ENCODE results near the gene NTSR1. TPM values are rescaled to one million over a fixed set of nuclear protein-coding genes. Genes with fewer than 3 reads are reported as not detected.

The NTSR1 gene
- total RNA-seq, 1 experiment from 2014 or later = 0.16 TPM

- no peak for TF ChIP-seq CTCF (IDR thresholded peaks at IDR 0.05; ENCODE audit: insufficient read depth in 1 of 2, low read depth in 1 of 2, low read length in 1 of 2, severe bottlenecking in 1 of 2, unreplicated experiment in 1 of 2)
- DNase-seq = no peak
- no TSS peak for BruUV-seq (replicated peaks)
These were observed 74.2 kb downstream of the NTSR1 start for GRCh38 chr20:62782893-62783278.

DNA sequence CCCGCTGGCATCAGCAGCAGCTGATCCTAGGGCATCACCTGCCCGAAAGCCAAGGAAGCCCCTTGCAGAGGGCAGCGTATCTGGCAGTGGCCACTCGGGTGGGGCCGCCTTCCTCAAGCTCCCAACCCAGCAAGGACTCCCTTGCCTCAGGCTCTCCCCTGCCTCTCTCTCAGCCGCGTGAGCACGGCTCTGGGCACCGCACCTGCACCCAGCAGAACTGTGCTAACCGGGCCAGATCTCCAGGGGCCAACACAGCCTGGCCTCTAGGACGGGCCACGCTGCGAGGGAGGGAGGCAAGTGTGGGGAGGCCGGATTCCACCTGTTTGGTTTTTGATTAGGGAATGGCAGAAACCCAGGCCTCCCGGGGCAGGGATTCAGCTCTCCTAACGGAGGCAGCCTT is 75.9 kb downstream of the NTSR1 start:
- Mint-ChIP-seq H3K27me3 (ENCODE audit: insufficient read depth, unreplicated experiment) (no peaks in the 10 kb centered on the region), H3K4me3 (ENCODE audit: unreplicated experiment) (no peak overlapping the region), H3K9me3 (ENCODE audit: unreplicated experiment) (no peaks in the 10 kb centered on the region), H3K27ac (ENCODE audit: unreplicated experiment) (no peak overlapping the region), H3K4me1 (ENCODE audit: low read depth, unreplicated experiment) (no peaks in the 10 kb centered on the region), H3K36me3 (ENCODE audit: insufficient read depth, unreplicated experiment) (no peaks in the 10 kb centered on the region)
- H3K4me3 ChIP-seq (ENCODE audit: low read depth, low read length) = no peak overlapping the region
- intact Hi-C loops (cut with micrococcal nuclease; ENCODE audit: unreplicated experiment) = no loop called here
- CTCF ChIA-PET = interaction anchor here (1.2 kb wide), 1 partner anchor 10 kb away, joined by 4 read pairs; no protein-coding TSS in a partner anchor
- no peaks in the 10 kb centered on the region for H3K4me1 ChIP-seq
- POLR2A ChIA-PET = no interaction called here
- H3K9me3 ChIP-seq = no peaks in the 10 kb centered on the region
- no peaks in the 10 kb centered on the region for H3K36me3 ChIP-seq (ENCODE audit: control insufficient read depth, insufficient read depth, low read length)
- DNase-seq = no peak
- no peaks in the 10 kb centered on the region for H3K27me3 ChIP-seq (replicated peaks; ENCODE audit: control insufficient read depth, insufficient read depth, low read length)
- BruUV-seq (replicated peaks) = no TSS peak
- TF ChIP-seq CTCF (IDR thresholded peaks at IDR 0.05; ENCODE audit: insufficient read depth in 1 of 2, low read depth in 1 of 2, low read length in 1 of 2, severe bottlenecking in 1 of 2, unreplicated experiment in 1 of 2) = no peak

More at GRCh38 chr20:62782893-62783278, 74.2 kb downstream of the NTSR1 start:
- POLR2A ChIA-PET = interaction anchor here (1.4 kb wide), 1 partner anchor 11 kb away, joined by 6 read pairs; no protein-coding TSS in a partner anchor
- no peaks in the 10 kb centered on the region for H3K27me3 Mint-ChIP-seq (ENCODE audit: insufficient read depth, unreplicated experiment)
- no peaks in the 10 kb centered on the region for H3K4me1 Mint-ChIP-seq (ENCODE audit: low read depth, unreplicated experiment)
- no peak overlapping the region for H3K4me3 Mint-ChIP-seq (ENCODE audit: unreplicated experiment)
- no peaks in the 10 kb centered on the region for H3K9me3 ChIP-seq
- no peaks in the 10 kb centered on the region for H3K27me3 ChIP-seq (replicated peaks; ENCODE audit: control insufficient read depth, insufficient read depth, low read length)
- H3K36me3 Mint-ChIP-seq (ENCODE audit: insufficient read depth, unreplicated experiment) = no peaks in the 10 kb centered on the region
- no peaks in the 10 kb centered on the region for H3K4me1 ChIP-seq
- no peak overlapping the region for H3K27ac Mint-ChIP-seq (ENCODE audit: unreplicated experiment)
- H3K36me3 ChIP-seq (ENCODE audit: control insufficient read depth, insufficient read depth, low read length) = no peaks in the 10 kb centered on the region
- no peaks in the 10 kb centered on the region for H3K9me3 Mint-ChIP-seq (ENCODE audit: unreplicated experiment)
- CTCF ChIA-PET = interaction anchor here (1.0 to 1.1 kb wide), 2 partner anchors 8 to 11 kb away, joined by 6 to 12 read pairs; no protein-coding TSS in a partner anchor
- intact Hi-C loops (cut with micrococcal nuclease; ENCODE audit: unreplicated experiment) = no loop called here
- H3K4me3 ChIP-seq (ENCODE audit: low read depth, low read length) = no peak overlapping the region

GRCh38 chr20:62785393-62785792 is 76.8 kb downstream of the NTSR1 start:
- Mint-ChIP-seq H3K4me3 (ENCODE audit: unreplicated experiment) (no peak overlapping the region), H3K36me3 (ENCODE audit: insufficient read depth, unreplicated experiment) (no peaks in the 10 kb centered on the region), H3K27me3 (ENCODE audit: insufficient read depth, unreplicated experiment) (no peaks in the 10 kb centered on the region), H3K4me1 (ENCODE audit: low read depth, unreplicated experiment) (no peaks in the 10 kb centered on the region), H3K27ac (ENCODE audit: unreplicated experiment) (no peak overlapping the region), H3K9me3 (ENCODE audit: unreplicated experiment) (no peaks in the 10 kb centered on the region)
- ChIA-PET CTCF (interaction anchor here (0.7 kb wide), 1 partner anchor 9 kb away, joined by 4 read pairs; no protein-coding TSS in a partner anchor), POLR2A (no interaction called here)
- DNase-seq = no peak
- intact Hi-C loops (cut with micrococcal nuclease; ENCODE audit: unreplicated experiment) = no loop called here
- no peaks in the 10 kb centered on the region for H3K4me1 ChIP-seq
- H3K9me3 ChIP-seq = no peaks in the 10 kb centered on the region
- no peaks in the 10 kb centered on the region for H3K36me3 ChIP-seq (ENCODE audit: control insufficient read depth, insufficient read depth, low read length)
- H3K4me3 ChIP-seq (ENCODE audit: low read depth, low read length) = no peak overlapping the region
- no TSS peak for BruUV-seq (replicated peaks)
- TF ChIP-seq CTCF (IDR thresholded peaks at IDR 0.05; ENCODE audit: insufficient read depth in 1 of 2, low read depth in 1 of 2, low read length in 1 of 2, severe bottlenecking in 1 of 2, unreplicated experiment in 1 of 2) = no peak
- no peaks in the 10 kb centered on the region for H3K27me3 ChIP-seq (replicated peaks; ENCODE audit: control insufficient read depth, insufficient read depth, low read length)
